Measurements from ENCODE around the gene UNC5A. TPM values are rescaled to one million over a fixed set of nuclear protein-coding genes. Genes with fewer than 3 reads are reported as not detected.

UNC5A gene
- total RNA-seq, 1 experiment from 2014 or later: 20.2 TPM

DNA sequence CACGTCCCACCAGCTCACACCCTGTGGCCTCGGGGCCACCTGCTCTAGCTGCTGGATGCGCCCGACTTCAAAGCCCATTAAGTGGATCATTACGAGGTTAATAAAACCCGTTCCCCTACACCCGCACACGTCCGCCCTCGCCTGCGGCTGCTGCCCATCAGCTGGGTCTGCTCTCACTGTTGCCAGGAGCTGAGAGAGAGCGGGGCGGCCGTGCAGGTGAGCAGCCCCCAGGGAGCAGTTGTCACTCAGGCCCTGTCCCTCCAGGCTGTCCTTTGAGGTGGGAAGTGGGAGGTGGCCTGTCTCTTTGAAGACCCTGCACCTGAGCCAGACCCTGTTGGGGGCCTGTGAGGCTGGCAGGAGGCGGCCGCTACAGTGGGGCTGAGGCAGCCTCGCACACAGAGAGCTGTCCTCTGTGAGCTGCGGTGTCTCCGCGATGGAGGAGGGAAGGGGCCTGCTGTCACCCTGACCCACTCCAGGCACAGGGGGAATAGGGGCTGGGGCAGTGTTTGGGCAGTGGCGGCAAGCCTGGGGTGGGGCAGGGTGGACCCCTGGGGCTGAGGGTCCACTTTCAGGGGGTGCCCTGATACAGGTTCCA is 12.8 kb upstream of the UNC5A start:
- BruUV-seq (replicated peaks): no TSS peak
- no peak for DNase-seq
- Mint-ChIP-seq H3K36me3 (ENCODE audit: insufficient read depth, unreplicated experiment) (no peaks in the 10 kb centered on the region), H3K27ac (ENCODE audit: unreplicated experiment) (no peak overlapping the region), H3K27me3 (ENCODE audit: unreplicated experiment) (peaks cover 41% of the 10 kb centered on the region), H3K4me1 (ENCODE audit: low read depth, unreplicated experiment) (peaks cover 21% of the 10 kb centered on the region), H3K9me3 (ENCODE audit: low read depth, unreplicated experiment) (no peaks in the 10 kb centered on the region), H3K4me3 (ENCODE audit: low read depth, unreplicated experiment) (no peak overlapping the region)
- intact Hi-C loops (cut with micrococcal nuclease; ENCODE audit: unreplicated experiment): no loop called here
- TF ChIP-seq, protein P1, sequence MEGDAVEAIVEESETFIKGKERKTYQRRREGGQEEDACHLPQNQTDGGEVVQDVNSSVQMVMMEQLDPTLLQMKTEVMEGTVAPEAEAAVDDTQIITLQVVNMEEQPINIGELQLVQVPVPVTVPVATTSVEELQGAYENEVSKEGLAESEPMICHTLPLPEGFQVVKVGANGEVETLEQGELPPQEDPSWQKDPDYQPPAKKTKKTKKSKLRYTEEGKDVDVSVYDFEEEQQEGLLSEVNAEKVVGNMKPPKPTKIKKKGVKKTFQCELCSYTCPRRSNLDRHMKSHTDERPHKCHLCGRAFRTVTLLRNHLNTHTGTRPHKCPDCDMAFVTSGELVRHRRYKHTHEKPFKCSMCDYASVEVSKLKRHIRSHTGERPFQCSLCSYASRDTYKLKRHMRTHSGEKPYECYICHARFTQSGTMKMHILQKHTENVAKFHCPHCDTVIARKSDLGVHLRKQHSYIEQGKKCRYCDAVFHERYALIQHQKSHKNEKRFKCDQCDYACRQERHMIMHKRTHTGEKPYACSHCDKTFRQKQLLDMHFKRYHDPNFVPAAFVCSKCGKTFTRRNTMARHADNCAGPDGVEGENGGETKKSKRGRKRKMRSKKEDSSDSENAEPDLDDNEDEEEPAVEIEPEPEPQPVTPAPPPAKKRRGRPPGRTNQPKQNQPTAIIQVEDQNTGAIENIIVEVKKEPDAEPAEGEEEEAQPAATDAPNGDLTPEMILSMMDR (IDR thresholded peaks at IDR 0.05; ENCODE audit: unreplicated experiment): no peak
- CTCF ChIA-PET: no interaction called here

GRCh38 chr5:176798086-176798876 is 12.1 kb upstream of the UNC5A start:
- H3K27ac Mint-ChIP-seq (ENCODE audit: unreplicated experiment): no peak overlapping the region
- no peak overlapping the region for H3K4me3 Mint-ChIP-seq (ENCODE audit: low read depth, unreplicated experiment)
- BruUV-seq (replicated peaks): no TSS peak
- H3K4me1 Mint-ChIP-seq (ENCODE audit: low read depth, unreplicated experiment): peaks cover 18% of the 10 kb centered on the region
- TF ChIP-seq, protein P1 (IDR thresholded peaks at IDR 0.05; ENCODE audit: unreplicated experiment): no peak
- H3K36me3 Mint-ChIP-seq (ENCODE audit: insufficient read depth, unreplicated experiment): no peaks in the 10 kb centered on the region
- intact Hi-C loops (cut with micrococcal nuclease; ENCODE audit: unreplicated experiment): no loop called here
- DNase-seq: no peak
- CTCF ChIA-PET: no interaction called here
- peaks cover 41% of the 10 kb centered on the region for H3K27me3 Mint-ChIP-seq (ENCODE audit: unreplicated experiment)
- H3K9me3 Mint-ChIP-seq (ENCODE audit: low read depth, unreplicated experiment): no peaks in the 10 kb centered on the region

GRCh38 chr5:176798949-176799348 is 11.4 kb upstream of the UNC5A start:
- no TSS peak for BruUV-seq (replicated peaks)
- Mint-ChIP-seq H3K9me3 (ENCODE audit: low read depth, unreplicated experiment) (no peaks in the 10 kb centered on the region), H3K27ac (ENCODE audit: unreplicated experiment) (no peak overlapping the region), H3K4me3 (ENCODE audit: low read depth, unreplicated experiment) (no peak overlapping the region), H3K36me3 (ENCODE audit: insufficient read depth, unreplicated experiment) (no peaks in the 10 kb centered on the region), H3K27me3 (ENCODE audit: unreplicated experiment) (peaks cover 40% of the 10 kb centered on the region), H3K4me1 (ENCODE audit: low read depth, unreplicated experiment) (peaks cover 12% of the 10 kb centered on the region)
- DNase-seq: no peak
- TF ChIP-seq, protein P1 (IDR thresholded peaks at IDR 0.05; ENCODE audit: unreplicated experiment): no peak
- intact Hi-C loops (cut with micrococcal nuclease; ENCODE audit: unreplicated experiment): no loop called here
- CTCF ChIA-PET: no interaction called here

DNA sequence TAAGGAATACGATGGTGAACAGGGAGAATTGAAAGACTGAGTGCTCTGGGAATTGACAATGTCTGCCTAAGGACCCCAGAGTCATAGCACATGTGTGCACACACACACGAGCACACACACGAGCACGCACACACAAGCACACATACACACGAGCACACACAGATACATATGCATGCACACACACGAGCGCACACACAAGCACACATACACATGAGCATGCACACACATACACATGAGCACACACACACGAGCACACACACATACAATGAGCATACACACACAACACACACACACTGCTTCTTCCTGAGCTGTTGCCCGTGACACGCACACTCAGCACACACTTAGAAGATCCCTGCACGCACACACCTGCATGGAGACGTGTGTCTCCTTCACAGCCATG is 10.9 kb upstream of the UNC5A start:
- CTCF ChIA-PET: no interaction called here
- BruUV-seq (replicated peaks): no TSS peak
- DNase-seq: no peak
- Mint-ChIP-seq H3K27me3 (ENCODE audit: unreplicated experiment) (peaks cover 35% of the 10 kb centered on the region), H3K4me3 (ENCODE audit: low read depth, unreplicated experiment) (no peak overlapping the region), H3K36me3 (ENCODE audit: insufficient read depth, unreplicated experiment) (no peaks in the 10 kb centered on the region), H3K27ac (ENCODE audit: unreplicated experiment) (no peak overlapping the region), H3K4me1 (ENCODE audit: low read depth, unreplicated experiment) (peaks cover 12% of the 10 kb centered on the region), H3K9me3 (ENCODE audit: low read depth, unreplicated experiment) (no peaks in the 10 kb centered on the region)
- TF ChIP-seq, protein P1 (IDR thresholded peaks at IDR 0.05; ENCODE audit: unreplicated experiment): no peak
- intact Hi-C loops (cut with micrococcal nuclease; ENCODE audit: unreplicated experiment): no loop called here

Measured in Calu3 (cell line).